H1 (cell line): ENCODE measurements around the gene LBP. TPM values are rescaled to one million over a fixed set of nuclear protein-coding genes. Genes with fewer than 3 reads are reported as not detected.

Experiments
- CHD7 ChIP-seq: fragments of 300-600 bp; sonication (generic); IDR thresholded peaks from 2 replicates; pipeline ENCODE4 v1.7.1; 2012; ENCODE audit warnings: low read length, moderate library complexity, mild to moderate bottlenecking, inconsistent platforms; ENCODE audit not compliant: insufficient replicate concordance
- EP300 ChIP-seq, 2 experiments: IDR thresholded peaks; 1 replicate in 1 of 2; 2 replicates in 1 of 2; pipeline ENCODE4 v1.6.1; 2011 to 2012; ENCODE audit warnings: low read depth in 2 of 2, low read length in 2 of 2, mild to moderate bottlenecking in 2 of 2, borderline replicate concordance in 1 of 2, inconsistent platforms in 1 of 2, moderate library complexity in 1 of 2
- EZH2 ChIP-seq: fragments of 200-600 bp; sonication (generic); IDR thresholded peaks from 2 replicates; pipeline ENCODE4 v1.7.1; 2012; ENCODE audit warnings: low read depth, mild to moderate bottlenecking, moderate library complexity, low read length, inconsistent platforms; ENCODE audit not compliant: severe bottlenecking
- FOSL1 ChIP-seq: IDR thresholded peaks from 2 replicates; pipeline ENCODE4 v1.6.1; 2011; ENCODE audit warnings: mild to moderate bottlenecking, low read depth, low read length, moderate library complexity; ENCODE audit not compliant: insufficient read depth
- KDM1A ChIP-seq: fragments of 200-600, 300-600 bp; sonication (generic); IDR thresholded peaks from 2 replicates; pipeline ENCODE4 v1.7.1; 2016; ENCODE audit warnings: mild to moderate bottlenecking, low read length, borderline replicate concordance
- SIN3A ChIP-seq, 2 experiments: IDR thresholded peaks in 1 of 2; conservative IDR thresholded peaks in 1 of 2; 2 replicates each; pipeline ENCODE4 v1.6.1; 2011 to 2012; ENCODE audit warnings: low read length in 2 of 2, improper control_type of control experiment in 1 of 2, low read depth in 1 of 2, mild to moderate bottlenecking in 1 of 2
- TAF7 ChIP-seq: optimal IDR thresholded peaks from 2 replicates; pipeline ENCODE3; 2011; ENCODE audit warnings: low read depth, mild to moderate bottlenecking, inconsistent platforms, low read length, moderate library complexity, borderline replicate concordance
- USF2 ChIP-seq: IDR thresholded peaks from 2 replicates; pipeline ENCODE4 v1.6.1; 2011; ENCODE audit warnings: low read length, improper control_type of control experiment
- polyA plus RNA-seq, 7 experiments: library from polyadenylated mRNA; depleted of rRNA in 3 of 7; stranded (reverse) in 5 of 7; unstranded in 2 of 7; fragments of >200 nt in 5 of 7; fragments of 200-250 nt in 2 of 7; gene quantifications; 1 replicate in 5 of 7; 2 replicates in 1 of 7; 4 replicates in 1 of 7; pipeline versions ENCODE4 v1.2.1 to v1.2.3, GENCODE V29; 2011 to 2013; ENCODE audit warnings: missing spikeins in 2 of 7, mixed read lengths in 2 of 7
- total RNA-seq: library from RNA; stranded (reverse); fragmentation: NEBNext Ultra II Directional; extraction: Animal tissue kit (Norgen Biotek cat#: 25700); gene quantifications from 2 replicates; pipeline ENCODE4 v1.2.1, GENCODE V29; 2021

Gene LBP
- total and polyA plus RNA-seq, 2 of the 8 experiments (the other 6 are each of a cell fraction or from before 2014, with no cell fraction given) = 0.60 to 0.63 TPM

- peak; percentile 66 for TF ChIP-seq KDM1A
- TF ChIP-seq TAF7 = peak; percentile 17
- TF ChIP-seq SIN3A (conservative IDR thresholded peaks at IDR 0.05 in 1 of 2, IDR thresholded peaks at IDR 0.05 in 1 of 2; ENCODE audit: low read depth in 1 of 2, low read length in 2 of 2) = peak in 1 of 2 experiments; percentile 78; a peak in 2 of 4 replicates
- peak in 1 of 2 experiments; percentile 36; a peak in 1 of 3 replicates for TF ChIP-seq EP300 (IDR thresholded peaks at IDR 0.05; ENCODE audit: borderline replicate concordance in 1 of 2, low read depth in 2 of 2, low read length in 2 of 2)
- TF ChIP-seq CHD7 = no peak
- TF ChIP-seq EZH2 = no peak
- no peak for TF ChIP-seq FOSL1
- peak; percentile 23; the same call in 1 of the 2 replicates for TF ChIP-seq USF2
Measured at GRCh38 chr20:38337561-38338140, 8.6 kb upstream of the LBP start (continued).
